ENCODE measurements around the gene RBP4. TPM values are rescaled to one million over a fixed set of nuclear protein-coding genes. Genes with fewer than 3 reads are reported as not detected.

The RBP4 gene
- total and polyA plus RNA-seq, 12 donors, result 0.66 to 224 (median 10.2) TPM; not detected in 1

DNA sequence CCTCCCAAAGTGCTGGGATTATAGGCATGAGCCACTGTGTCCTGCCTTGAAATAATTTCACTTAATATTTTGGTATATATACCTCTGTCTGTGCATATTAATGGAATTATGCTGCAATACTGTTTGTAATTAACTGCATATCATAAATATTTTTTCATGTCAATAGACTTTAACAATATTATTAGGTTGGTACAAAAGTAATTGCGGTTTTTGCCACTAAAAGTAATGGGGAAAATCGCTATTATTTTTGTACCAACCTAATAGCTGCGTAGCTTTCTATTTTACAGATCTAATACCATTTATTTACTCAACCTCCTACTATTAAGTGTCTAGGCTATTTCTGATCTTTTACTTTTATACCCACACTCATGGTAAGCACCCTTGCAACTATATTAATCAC lies 7.4 kb upstream of the RBP4 start:
- no peak for TF ChIP-seq POLR2A (IDR thresholded peaks at IDR 0.05)
- TF ChIP-seq, protein P1, sequence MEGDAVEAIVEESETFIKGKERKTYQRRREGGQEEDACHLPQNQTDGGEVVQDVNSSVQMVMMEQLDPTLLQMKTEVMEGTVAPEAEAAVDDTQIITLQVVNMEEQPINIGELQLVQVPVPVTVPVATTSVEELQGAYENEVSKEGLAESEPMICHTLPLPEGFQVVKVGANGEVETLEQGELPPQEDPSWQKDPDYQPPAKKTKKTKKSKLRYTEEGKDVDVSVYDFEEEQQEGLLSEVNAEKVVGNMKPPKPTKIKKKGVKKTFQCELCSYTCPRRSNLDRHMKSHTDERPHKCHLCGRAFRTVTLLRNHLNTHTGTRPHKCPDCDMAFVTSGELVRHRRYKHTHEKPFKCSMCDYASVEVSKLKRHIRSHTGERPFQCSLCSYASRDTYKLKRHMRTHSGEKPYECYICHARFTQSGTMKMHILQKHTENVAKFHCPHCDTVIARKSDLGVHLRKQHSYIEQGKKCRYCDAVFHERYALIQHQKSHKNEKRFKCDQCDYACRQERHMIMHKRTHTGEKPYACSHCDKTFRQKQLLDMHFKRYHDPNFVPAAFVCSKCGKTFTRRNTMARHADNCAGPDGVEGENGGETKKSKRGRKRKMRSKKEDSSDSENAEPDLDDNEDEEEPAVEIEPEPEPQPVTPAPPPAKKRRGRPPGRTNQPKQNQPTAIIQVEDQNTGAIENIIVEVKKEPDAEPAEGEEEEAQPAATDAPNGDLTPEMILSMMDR (IDR thresholded peaks at IDR 0.05), result no peak
- no peak for DNase-seq
- Histone ChIP-seq H3K9me3 (replicated peaks in 1 of 3) (no peaks in the 10 kb centered on the region), H3K27ac (no peak overlapping the region), H3K36me3 (replicated peaks in 1 of 2) (no peaks in the 10 kb centered on the region), H3K4me3 (no peak overlapping the region), H3K27me3 (peaks cover 13% of the 10 kb centered on the region), H3K4me1 (replicated peaks in 1 of 2) (no peaks in the 10 kb centered on the region)
- 83 to 89% (median 84%) methylated on average over 3 of the region's 3 CpGs for WGBS, 4 donors
- intact Hi-C loops (cut with DNase I), result no loop called here

DNA sequence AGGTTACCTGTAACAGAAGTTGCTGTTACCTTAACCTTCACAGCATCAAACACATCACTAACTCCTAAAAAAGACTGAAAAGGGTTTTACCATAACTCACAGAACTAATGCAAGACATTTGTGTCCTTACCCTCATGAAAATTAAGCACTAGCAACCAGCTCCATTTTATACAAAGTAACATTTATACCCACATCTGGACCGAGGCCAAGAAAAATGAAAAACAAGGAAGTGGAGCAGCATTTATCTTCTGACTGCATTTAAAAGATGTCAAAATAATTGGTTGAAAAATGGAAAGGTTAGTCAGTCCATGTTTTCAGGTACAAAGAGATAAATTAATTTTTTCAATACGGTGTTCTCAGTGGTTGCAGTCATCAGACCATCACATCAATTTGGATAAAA lies 3.1 kb upstream of the RBP4 start:
- Histone ChIP-seq H3K9me3 (replicated peaks in 1 of 3) (no peaks in the 10 kb centered on the region), H3K36me3 (replicated peaks in 1 of 2) (no peaks in the 10 kb centered on the region), H3K27ac (no peak overlapping the region), H3K4me3 (no peak overlapping the region), H3K4me1 (replicated peaks in 1 of 2) (peaks cover 5% of the 10 kb centered on the region in 2 donors), H3K27me3 (peaks cover 37% of the 10 kb centered on the region)
- WGBS, 4 donors, result 13 to 20% (median 17%) methylated on average over 2 of the region's 2 CpGs
- DNase-seq, result no peak
- TF ChIP-seq, protein P1 (IDR thresholded peaks at IDR 0.05), result no peak
- no peak for TF ChIP-seq POLR2A (IDR thresholded peaks at IDR 0.05)
- intact Hi-C loops (cut with DNase I), result no loop called here

DNA sequence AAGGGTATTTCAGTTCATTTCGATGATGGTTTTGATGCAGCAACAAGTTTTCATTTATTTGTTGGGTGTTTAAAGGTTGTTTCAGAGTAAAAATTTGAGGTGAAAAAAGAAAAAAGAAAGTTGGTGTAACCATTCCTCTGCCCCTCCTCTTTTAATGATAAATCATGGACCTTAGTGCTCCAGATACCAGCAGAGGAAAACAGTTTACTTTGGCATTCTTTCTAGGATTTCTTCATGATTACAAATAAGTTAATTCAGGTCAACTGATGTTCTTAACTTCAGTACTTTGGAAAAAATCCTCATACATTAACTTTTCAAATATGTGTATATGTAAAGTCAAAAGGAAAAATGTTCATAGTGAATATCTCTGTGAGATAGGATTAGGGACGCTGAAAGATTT lies 2.0 kb upstream of the RBP4 start:
- Histone ChIP-seq H3K36me3 (replicated peaks in 1 of 2) (no peaks in the 10 kb centered on the region), H3K9me3 (replicated peaks in 1 of 3) (no peaks in the 10 kb centered on the region), H3K4me1 (replicated peaks in 1 of 2) (peaks cover 5% of the 10 kb centered on the region in 2 donors), H3K4me3 (no peak overlapping the region), H3K27ac (no peak overlapping the region), H3K27me3 (peaks cover 37% of the 10 kb centered on the region)
- no peak for DNase-seq
- intact Hi-C loops (cut with DNase I), result no loop called here
- 81 to 92% (median 90%) methylated on average over 2 of the region's 2 CpGs for WGBS, 4 donors
- TF ChIP-seq, protein P1 (IDR thresholded peaks at IDR 0.05), result no peak
- no peak for TF ChIP-seq POLR2A (IDR thresholded peaks at IDR 0.05)

DNA sequence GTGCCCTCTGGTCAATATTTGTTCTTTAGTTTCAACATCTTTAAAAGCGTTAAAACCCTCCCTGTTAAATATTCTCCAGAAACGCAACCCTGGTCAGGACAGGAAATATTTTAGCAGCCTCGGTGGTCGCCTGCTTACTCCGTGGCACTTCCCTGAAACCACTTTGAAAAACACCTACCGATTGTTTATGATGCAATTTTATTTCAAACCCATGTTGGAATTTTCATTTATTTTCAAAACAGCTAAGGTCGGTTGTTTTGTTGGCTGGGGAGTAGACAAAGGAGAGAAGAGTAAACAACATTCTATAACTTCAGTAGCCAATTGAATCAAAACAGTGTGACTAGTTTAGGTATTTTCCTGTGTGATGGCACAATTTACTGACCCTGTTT lies 733 bp upstream of the RBP4 start:
- WGBS, 4 donors, result 12 to 15% (median 13%) methylated on average over 7 of the region's 7 CpGs

More for the DNA sequence above, 733 bp upstream of the RBP4 start:
- DNase-seq, result no peak
- intact Hi-C loops (cut with DNase I), result no loop called here
- Histone ChIP-seq H3K36me3 (replicated peaks in 1 of 2) (no peaks in the 10 kb centered on the region), H3K27me3 (peaks cover 37% of the 10 kb centered on the region), H3K4me1 (replicated peaks in 1 of 2) (peaks cover 5% of the 10 kb centered on the region in 2 donors), H3K27ac (no peak overlapping the region), H3K9me3 (replicated peaks in 1 of 3) (no peaks in the 10 kb centered on the region), H3K4me3 (peak overlapping the region in 1 of 4 donors; percentile 47)
- no peak for TF ChIP-seq POLR2A (IDR thresholded peaks at IDR 0.05)
- TF ChIP-seq, protein P1 (IDR thresholded peaks at IDR 0.05), result no peak

All from adrenal gland (tissue), 12 donors.